ENCODE results near the gene TPRN.

- TF ChIP-seq, protein P1, sequence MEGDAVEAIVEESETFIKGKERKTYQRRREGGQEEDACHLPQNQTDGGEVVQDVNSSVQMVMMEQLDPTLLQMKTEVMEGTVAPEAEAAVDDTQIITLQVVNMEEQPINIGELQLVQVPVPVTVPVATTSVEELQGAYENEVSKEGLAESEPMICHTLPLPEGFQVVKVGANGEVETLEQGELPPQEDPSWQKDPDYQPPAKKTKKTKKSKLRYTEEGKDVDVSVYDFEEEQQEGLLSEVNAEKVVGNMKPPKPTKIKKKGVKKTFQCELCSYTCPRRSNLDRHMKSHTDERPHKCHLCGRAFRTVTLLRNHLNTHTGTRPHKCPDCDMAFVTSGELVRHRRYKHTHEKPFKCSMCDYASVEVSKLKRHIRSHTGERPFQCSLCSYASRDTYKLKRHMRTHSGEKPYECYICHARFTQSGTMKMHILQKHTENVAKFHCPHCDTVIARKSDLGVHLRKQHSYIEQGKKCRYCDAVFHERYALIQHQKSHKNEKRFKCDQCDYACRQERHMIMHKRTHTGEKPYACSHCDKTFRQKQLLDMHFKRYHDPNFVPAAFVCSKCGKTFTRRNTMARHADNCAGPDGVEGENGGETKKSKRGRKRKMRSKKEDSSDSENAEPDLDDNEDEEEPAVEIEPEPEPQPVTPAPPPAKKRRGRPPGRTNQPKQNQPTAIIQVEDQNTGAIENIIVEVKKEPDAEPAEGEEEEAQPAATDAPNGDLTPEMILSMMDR (IDR thresholded peaks at IDR 0.05 in 8 of 11, conservative IDR thresholded peaks at IDR 0.05 in 3 of 11): no peak
- TF ChIP-seq POLR2A (IDR thresholded peaks at IDR 0.05): no peak
These were observed 4.2 kb upstream of the TPRN start for GRCh38 chr9:137204731-137205125.
